ENCODE data around the gene TEX52. TPM values are rescaled to one million over a fixed set of nuclear protein-coding genes. Genes with fewer than 3 reads are reported as not detected.
"Not testable (repeated sequence)": the region's sequence is repeated elsewhere in the genome, so short reads cannot be mapped to it uniquely, and the experiment has no call there.

The TEX52 gene
- total RNA-seq, 2 experiments from 2014 or later, result 0.19 TPM; not detected in 1

GRCh38 chr12:2890001-2890387 lies 33.2 kb upstream of the TEX52 start:
- no peaks in the 10 kb centered on the region for H3K27me3 Mint-ChIP-seq
- H3K27ac Mint-ChIP-seq, result peak overlapping the region; percentile 86
- ChIA-PET CTCF (interaction anchor here (1.1 to 3.2 kb wide), 6 partner anchors 12 to 152 kb away, joined by 4 to 10 read pairs (median 6); partner anchors contain the start of genes FOXM1 and RHNO1), POLR2A (interaction anchor here (1.2 to 2.1 kb wide), 3 partner anchors 10 to 22 kb away, joined by 5 to 6 read pairs (median 6); partner anchors contain the start of genes FOXM1 and RHNO1)
- H3K36me3 Mint-ChIP-seq, result peaks cover 23% of the 10 kb centered on the region
- H3K4me3 Mint-ChIP-seq, result peak overlapping the region; percentile 80
- H3K4me1 Mint-ChIP-seq (ENCODE audit: low read depth), result peaks cover 33% of the 10 kb centered on the region
- no peaks in the 10 kb centered on the region for H3K9me3 Mint-ChIP-seq
- no peak for DNase-seq
- intact Hi-C loops (cut with micrococcal nuclease), result loop anchor here (1.0 kb wide), 2 partner anchors 13 to 78 kb away; partner anchors contain the start of genes FOXM1, ITFG2 and RHNO1

DNA sequence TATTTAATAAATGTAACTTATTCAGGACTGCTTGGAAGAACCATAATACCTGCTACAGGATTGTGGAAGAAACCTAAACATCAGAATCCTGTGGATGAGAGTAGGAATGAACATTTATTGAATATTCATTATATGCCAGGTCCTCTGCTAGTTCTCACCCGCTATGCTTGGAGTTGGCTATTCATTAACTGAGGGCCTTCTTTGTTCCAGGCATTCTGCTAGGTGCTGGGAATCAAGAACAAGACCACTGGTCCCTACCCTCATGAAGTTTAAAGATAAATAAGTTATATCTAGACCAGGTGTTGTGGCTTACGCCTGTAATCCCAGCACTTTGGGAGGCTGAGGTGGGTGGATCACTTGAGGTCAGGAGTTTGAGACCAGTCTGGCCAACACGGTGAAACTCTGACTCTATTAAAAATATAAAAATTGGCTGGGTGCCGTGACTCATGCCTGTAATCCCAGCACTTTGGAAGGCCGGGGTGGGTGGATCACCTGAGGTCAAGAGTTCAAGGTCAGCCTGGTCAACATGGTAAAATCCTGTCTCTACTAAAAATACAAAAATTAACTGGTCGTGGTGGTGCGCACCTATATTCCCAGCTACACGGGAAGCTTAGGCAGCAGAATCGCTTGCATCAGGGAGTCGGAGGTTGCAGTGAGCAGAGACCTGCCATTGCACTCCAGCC lies 30.1 kb upstream of the TEX52 start:
- no peak overlapping the region for H3K27ac Mint-ChIP-seq
- ChIA-PET CTCF (interaction anchor here (1.0 to 1.2 kb wide), 2 partner anchors 58 to 187 kb away, joined by 3 read pairs; no protein-coding TSS in a partner anchor), POLR2A (interaction anchor here (1.5 kb wide), 1 partner anchor 9 kb away, joined by 5 read pairs; the partner anchor contains the start of gene RHNO1)
- H3K4me3 Mint-ChIP-seq, result no peak overlapping the region
- H3K9me3 Mint-ChIP-seq, result no peaks in the 10 kb centered on the region
- peaks cover 31% of the 10 kb centered on the region for H3K36me3 Mint-ChIP-seq
- H3K27me3 Mint-ChIP-seq, result no peaks in the 10 kb centered on the region
- no peak for DNase-seq
- intact Hi-C loops (cut with micrococcal nuclease), result loop anchor here (1.0 kb wide), 1 partner anchor 38 kb away; no protein-coding TSS in a partner anchor
- H3K4me1 Mint-ChIP-seq (ENCODE audit: low read depth), result peaks cover 35% of the 10 kb centered on the region

DNA sequence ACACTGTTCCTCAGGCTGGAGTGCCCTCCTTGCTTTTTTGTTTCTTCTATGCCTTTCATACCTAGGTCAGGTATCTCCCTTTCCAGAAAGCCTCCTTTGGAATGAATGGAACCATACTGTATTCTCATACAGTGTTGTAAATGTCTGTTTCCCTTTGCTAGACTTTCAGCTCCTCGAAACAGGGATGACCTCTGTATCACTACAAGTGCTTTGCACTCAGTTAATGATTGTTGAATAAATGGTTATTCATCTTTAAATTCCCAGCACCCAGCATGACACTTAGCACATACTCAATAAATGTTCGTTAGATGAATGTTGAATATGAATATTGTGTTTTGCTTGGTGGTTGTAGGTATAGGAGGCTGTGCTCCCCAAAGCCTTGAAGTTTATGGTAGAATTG lies 28.0 kb upstream of the TEX52 start:
- ChIA-PET POLR2A (no interaction called here), CTCF (interaction anchor here (0.6 to 1.7 kb wide), 13 partner anchors 11 to 408 kb away, joined by 3 to 12 read pairs (median 3); no protein-coding TSS in a partner anchor)
- Mint-ChIP-seq H3K27me3 (no peaks in the 10 kb centered on the region), H3K4me3 (no peak overlapping the region), H3K36me3 (peaks cover 38% of the 10 kb centered on the region), H3K27ac (no peak overlapping the region), H3K9me3 (no peaks in the 10 kb centered on the region), H3K4me1 (ENCODE audit: low read depth) (peaks cover 27% of the 10 kb centered on the region)
- DNase-seq, result no peak
- intact Hi-C loops (cut with micrococcal nuclease), result loop anchor here (2.0 kb wide), 1 partner anchor 60 kb away; no protein-coding TSS in a partner anchor

GRCh38 chr12:2879853-2880252 lies 23.0 kb upstream of the TEX52 start:
- CTCF ChIA-PET, result interaction anchor here (1.1 kb wide), 1 partner anchor 26 kb away, joined by 3 read pairs; no protein-coding TSS in a partner anchor
- Mint-ChIP-seq H3K27me3 (no peaks in the 10 kb centered on the region), H3K27ac (peak overlapping the region; percentile 67), H3K4me1 (ENCODE audit: low read depth) (peaks cover 43% of the 10 kb centered on the region), H3K4me3 (peak overlapping the region; percentile 42), H3K9me3 (no peaks in the 10 kb centered on the region), H3K36me3 (peaks cover 41% of the 10 kb centered on the region)
- intact Hi-C loops (cut with micrococcal nuclease), result loop anchor here (10.0 kb wide), 1 partner anchor 875 kb away; the partner anchor contains the start of gene CRACR2A
- POLR2A ChIA-PET, result interaction anchor here (1.4 kb wide), 1 partner anchor 11 kb away, joined by 6 read pairs; the partner anchor contains the start of gene TULP3
- peak; percentile 34 for DNase-seq

DNA sequence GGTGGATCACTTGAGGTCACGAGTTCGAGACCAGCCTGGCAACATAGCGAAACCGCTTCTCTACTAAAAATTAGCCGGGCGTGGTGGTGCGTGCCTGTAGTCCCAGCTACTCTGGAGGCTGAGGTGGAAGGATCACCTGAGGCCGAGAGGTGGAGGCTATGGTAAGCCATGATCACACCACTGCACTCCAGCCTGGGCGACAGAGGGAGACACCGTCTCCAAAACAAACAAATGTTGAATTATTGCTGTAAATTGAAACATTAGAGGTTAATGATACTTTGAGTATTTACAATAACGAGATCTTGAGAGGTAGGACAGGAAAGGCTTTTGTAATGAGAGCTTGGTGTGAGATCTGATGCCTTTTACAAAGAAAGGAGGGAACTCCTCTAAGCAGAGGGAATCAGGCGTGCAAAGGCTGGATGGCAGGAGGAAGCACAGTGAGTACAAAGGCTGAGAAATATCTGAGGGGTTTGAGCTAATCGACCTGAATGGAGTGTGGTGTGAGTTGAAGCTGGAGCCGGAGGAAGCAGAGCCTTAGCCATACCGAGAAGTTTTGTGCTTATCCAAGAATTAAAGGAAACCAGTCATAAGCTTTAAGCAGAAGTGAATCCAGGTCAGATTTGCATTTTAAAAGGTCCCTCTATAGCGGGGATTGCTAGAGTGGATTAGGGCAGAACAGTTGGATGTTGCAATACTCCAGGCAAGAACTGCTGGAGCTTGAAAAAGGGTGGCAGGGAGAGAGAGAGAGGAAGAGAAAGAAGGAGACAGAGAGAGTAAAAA lies 21.3 kb upstream of the TEX52 start:
- CTCF ChIA-PET, result interaction anchor here (0.7 to 1.6 kb wide), 5 partner anchors 13 to 198 kb away, joined by 3 to 10 read pairs (median 4); partner anchors contain the start of genes ITFG2 and TULP3
- no peaks in the 10 kb centered on the region for H3K27me3 Mint-ChIP-seq
- POLR2A ChIA-PET, result interaction anchor here (1.6 to 2.6 kb wide), 3 partner anchors 10 to 12 kb away, joined by 5 to 26 read pairs (median 6); partner anchors contain the start of gene TULP3
- H3K27ac Mint-ChIP-seq, result peak overlapping the region; percentile 97
- peaks cover 42% of the 10 kb centered on the region for H3K36me3 Mint-ChIP-seq
- intact Hi-C loops (cut with micrococcal nuclease), result loop anchor here (1.0 to 10.0 kb wide), 5 partner anchors 10 to 877 kb away; partner anchors contain the start of genes CRACR2A, FKBP4, ITFG2 and TULP3
- H3K9me3 Mint-ChIP-seq, result no peaks in the 10 kb centered on the region
- DNase-seq, result peak; percentile 35
- H3K4me3 Mint-ChIP-seq, result peak overlapping the region; percentile 85
- peaks cover 41% of the 10 kb centered on the region for H3K4me1 Mint-ChIP-seq (ENCODE audit: low read depth)

- peaks cover 38% of the 10 kb centered on the region for H3K4me1 Mint-ChIP-seq (ENCODE audit: low read depth)
- ChIA-PET CTCF (interaction anchor here (0.6 to 1.6 kb wide), 8 partner anchors 13 to 975 kb away, joined by 3 to 10 read pairs (median 4); partner anchors contain the start of genes ITFG2 and TULP3), POLR2A (interaction anchor here (1.6 to 2.6 kb wide), 3 partner anchors 10 to 13 kb away, joined by 5 to 26 read pairs (median 6); partner anchors contain the start of gene TULP3)
- DNase-seq, result peak; percentile 92
- H3K9me3 Mint-ChIP-seq, result no peaks in the 10 kb centered on the region
- H3K27me3 Mint-ChIP-seq, result no peaks in the 10 kb centered on the region
- H3K36me3 Mint-ChIP-seq, result peaks cover 44% of the 10 kb centered on the region
- H3K4me3 Mint-ChIP-seq, result peak within 1 kb of the TSS; percentile 95
- intact Hi-C loops (cut with micrococcal nuclease), result loop anchor here (1.0 to 10.0 kb wide), 5 partner anchors 9 to 878 kb away; partner anchors contain the start of genes CRACR2A, FKBP4, ITFG2 and TULP3
- H3K27ac Mint-ChIP-seq, result peak within 1 kb of the TSS; percentile 97
Measured at GRCh38 chr12:2877047-2877952, 20.5 kb upstream of the TEX52 start, which contains the start of the genes FOXM1 and RHNO1. FOXM1 (minus strand) TSS chr12:2877174; CDS start chr12:2874478, 2,696 bp downstream. RHNO1 (plus strand) TSS chr12:2877223; CDS start chr12:2885367, 8,144 bp downstream.

DNA sequence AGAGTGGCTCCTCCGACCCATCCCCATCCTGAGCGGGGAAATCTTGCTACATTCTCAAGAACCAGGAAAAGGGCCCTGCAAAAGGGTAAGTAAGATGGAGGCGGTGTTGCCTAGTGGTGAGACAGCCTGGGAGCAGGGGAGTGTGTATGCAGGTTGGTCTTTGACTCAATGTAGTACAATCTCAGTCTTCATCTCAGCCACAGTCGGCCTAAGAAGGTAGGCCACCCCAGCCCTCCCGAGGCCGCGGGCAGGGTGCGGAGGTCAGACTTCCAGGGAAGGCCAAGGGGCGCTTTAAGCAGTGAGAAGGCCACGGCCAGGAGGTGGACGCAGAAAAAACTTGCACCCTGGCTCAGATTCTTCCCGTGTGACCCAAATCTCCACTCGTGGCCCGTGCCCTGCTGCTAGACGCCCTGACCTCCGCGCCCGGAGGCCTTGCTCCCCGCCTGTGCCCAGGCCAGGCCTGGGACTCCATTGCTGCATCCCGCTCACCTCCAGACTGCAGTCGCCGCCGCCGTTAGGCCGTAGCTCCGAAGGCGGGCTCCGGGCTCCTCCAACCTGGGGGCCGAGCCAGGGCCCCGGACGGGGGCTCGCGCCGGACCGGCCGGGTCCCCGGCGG lies 19.7 kb upstream of the TEX52 start:
- no peaks in the 10 kb centered on the region for H3K9me3 Mint-ChIP-seq
- DNase-seq, result peak; percentile 57
- intact Hi-C loops (cut with micrococcal nuclease), result loop anchor here (1.0 to 10.0 kb wide), 5 partner anchors 8 to 878 kb away; partner anchors contain the start of genes CRACR2A, FKBP4, ITFG2 and TULP3
- peaks cover 48% of the 10 kb centered on the region for H3K36me3 Mint-ChIP-seq
- peak overlapping the region; percentile 95 for H3K27ac Mint-ChIP-seq
- POLR2A ChIA-PET, result interaction anchor here (1.6 to 2.6 kb wide), 2 partner anchors 9 to 14 kb away, joined by 6 to 26 read pairs; partner anchors contain the start of gene TULP3
- no peaks in the 10 kb centered on the region for H3K27me3 Mint-ChIP-seq
- peaks cover 32% of the 10 kb centered on the region for H3K4me1 Mint-ChIP-seq (ENCODE audit: low read depth)
- CTCF ChIA-PET, result interaction anchor here (0.6 to 1.6 kb wide), 5 partner anchors 14 to 976 kb away, joined by 3 to 6 read pairs (median 4); partner anchors contain the start of gene TULP3
- peak overlapping the region; percentile 95 for H3K4me3 Mint-ChIP-seq

DNA sequence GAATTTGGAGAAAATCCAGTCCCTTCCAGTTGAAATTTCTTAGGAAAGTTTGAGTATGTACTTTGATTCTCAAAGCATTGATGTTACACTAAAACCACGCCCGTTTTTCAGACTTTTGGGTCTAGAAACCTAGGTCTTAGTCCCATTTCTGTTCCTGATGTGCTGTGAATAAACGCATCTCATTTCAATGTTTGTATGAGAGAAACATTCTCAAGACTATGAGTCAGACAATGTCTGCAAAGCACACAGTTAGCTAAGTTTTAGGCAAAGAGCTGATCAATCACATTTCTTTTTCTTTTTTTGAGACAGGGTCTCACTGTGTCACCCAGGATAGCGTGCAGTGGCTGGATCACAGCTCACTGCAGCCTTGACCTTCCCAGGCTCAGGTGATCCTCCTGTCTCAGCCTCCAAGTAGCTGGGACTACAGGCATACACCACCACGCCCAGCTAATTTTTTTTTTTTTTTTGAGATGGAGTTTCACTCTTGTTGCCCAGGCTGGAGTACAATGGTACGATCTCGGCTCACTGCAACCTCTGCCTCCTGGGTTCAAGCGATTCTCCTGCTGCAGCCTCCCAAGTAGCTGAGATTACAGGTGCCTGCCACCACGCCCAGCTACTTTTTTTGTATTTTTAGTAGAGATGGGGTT lies 12.3 kb upstream of the TEX52 start:
- DNase-seq, H3K9me3 Mint-ChIP-seq, POLR2A ChIA-PET, H3K4me3 Mint-ChIP-seq, H3K27me3 Mint-ChIP-seq, CTCF ChIA-PET: not testable (repeated sequence)
- Mint-ChIP-seq H3K36me3 (peaks cover 48% of the 10 kb centered on the region), H3K4me1 (ENCODE audit: low read depth) (peaks cover 13% of the 10 kb centered on the region), H3K27ac (peak overlapping the region; percentile 38)
- intact Hi-C loops (cut with micrococcal nuclease), result loop anchor here (1.0 kb wide), 1 partner anchor 8 kb away; the partner anchor contains the start of genes FOXM1 and RHNO1

DNA sequence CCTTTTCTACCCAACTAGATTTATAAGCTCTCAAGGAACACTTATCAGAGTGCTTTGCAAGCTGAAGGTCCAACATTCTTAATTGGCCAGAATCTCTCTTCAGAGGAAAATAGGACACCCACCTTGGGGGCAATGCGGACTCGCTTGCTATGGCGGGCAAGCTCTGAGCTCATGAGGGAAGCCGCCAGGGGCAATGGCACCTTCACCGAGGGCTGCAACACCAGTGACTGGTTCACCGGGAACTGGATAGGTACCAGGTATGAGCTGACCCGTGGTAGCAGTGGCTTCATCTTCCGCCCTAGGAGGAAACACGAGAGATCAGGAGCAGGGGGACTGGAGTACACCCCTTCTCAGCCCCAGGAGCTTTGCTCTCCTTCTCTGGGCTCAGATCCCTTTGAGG lies 7.4 kb upstream of the TEX52 start:
- peaks cover 63% of the 10 kb centered on the region for H3K36me3 Mint-ChIP-seq
- H3K27me3 Mint-ChIP-seq, result no peaks in the 10 kb centered on the region
- no peak overlapping the region for H3K27ac Mint-ChIP-seq
- no peak for DNase-seq
- intact Hi-C loops (cut with micrococcal nuclease), result no loop called here
- H3K4me1 Mint-ChIP-seq (ENCODE audit: low read depth), result peaks cover 13% of the 10 kb centered on the region
- ChIA-PET CTCF (interaction anchor here (0.8 to 1.9 kb wide), 3 partner anchors 10 to 80 kb away, joined by 3 to 11 read pairs (median 4); no protein-coding TSS in a partner anchor), POLR2A (interaction anchor here (1.1 kb wide), 1 partner anchor 10 kb away, joined by 4 read pairs; no protein-coding TSS in a partner anchor)
- no peaks in the 10 kb centered on the region for H3K9me3 Mint-ChIP-seq
- H3K4me3 Mint-ChIP-seq, result no peak overlapping the region

Measured in activated CD4-positive, alpha-beta memory T cell treated with anti-CD3 and anti-CD28 coated beads for 36 hours (primary cell).